Motor neuron (in vitro differentiated cells): Measurements from ENCODE around the gene ZNF316. TPM values are rescaled to one million over a fixed set of nuclear protein-coding genes. Genes with fewer than 3 reads are reported as not detected.
"Not testable (repeated sequence)": the region's sequence is repeated elsewhere in the genome, so short reads cannot be mapped to it uniquely, and the experiment has no call there.

Source experiments
- ATAC-seq, 8 experiments: fragments of 200-7000 bp; cut with Tn5 transposase; replicated peaks in 6 of 8; 2 replicates each; pipeline ENCODE4 v1.8.0; 2021; ENCODE audit warnings: mild to moderate bottlenecking in 8 of 8, moderate library complexity in 8 of 8
- H3K27ac ChIP-seq, 2 donors: fragments of 250-450 bp; sonication (Bioruptor Pico); 2 replicates each; pipeline ENCODE4 v1.9.0; 2021; ENCODE audit warnings: antibody characterized with exemption in 2 of 2, mild to moderate bottlenecking in 2 of 2, moderate library complexity in 1 of 2
- H3K4me1 ChIP-seq, 2 donors: fragments of 250-450 bp; sonication (Bioruptor Pico); replicated peaks in 1 of 2; 2 replicates each; pipeline ENCODE4 v1.6.1; 2021; ENCODE audit warnings: antibody characterized with exemption in 2 of 2, mild to moderate bottlenecking in 2 of 2, moderate library complexity in 1 of 2
- H3K4me3 ChIP-seq, 5 donors: fragments of 250-450 bp; sonication (Bioruptor Pico); 2 replicates each; pipeline ENCODE4 v1.9.0; 2021; ENCODE audit warnings: antibody characterized with exemption in 5 of 5, mild to moderate bottlenecking in 5 of 5, moderate library complexity in 4 of 5
- WGBS, 10 experiments: fragments of 450-650 bp; shearing (Covaris generic); methylation state at CpG; one replicate each; pipeline ENCODE4 v1.0.0; 2022; 5-methylcytosine and 5-hydroxymethylcytosine counted together
- in situ Hi-C, 9 experiments: fragments of 400-800 bp; cut with MboI; loops; one replicate each; pipeline ENCODE4 v1.15.0; 2021; ENCODE audit warnings: low sequenced_read_pairs in 9 of 9, low pct_unique_long_range_greater_than_20kb in 2 of 9; ENCODE audit not compliant: unreplicated experiment in 9 of 9
- total RNA-seq, 8 experiments: library from RNA; unstranded; fragments of 300-600 nt; gene quantifications; 2 replicates each; pipeline versions ENCODE4 v1.2.3 to v1.2.4, GENCODE V29; 2022

ZNF316 gene
- total RNA-seq, 8 experiments from 2014 or later: 6.2 to 16.8 (median 12.4) TPM

DNA sequence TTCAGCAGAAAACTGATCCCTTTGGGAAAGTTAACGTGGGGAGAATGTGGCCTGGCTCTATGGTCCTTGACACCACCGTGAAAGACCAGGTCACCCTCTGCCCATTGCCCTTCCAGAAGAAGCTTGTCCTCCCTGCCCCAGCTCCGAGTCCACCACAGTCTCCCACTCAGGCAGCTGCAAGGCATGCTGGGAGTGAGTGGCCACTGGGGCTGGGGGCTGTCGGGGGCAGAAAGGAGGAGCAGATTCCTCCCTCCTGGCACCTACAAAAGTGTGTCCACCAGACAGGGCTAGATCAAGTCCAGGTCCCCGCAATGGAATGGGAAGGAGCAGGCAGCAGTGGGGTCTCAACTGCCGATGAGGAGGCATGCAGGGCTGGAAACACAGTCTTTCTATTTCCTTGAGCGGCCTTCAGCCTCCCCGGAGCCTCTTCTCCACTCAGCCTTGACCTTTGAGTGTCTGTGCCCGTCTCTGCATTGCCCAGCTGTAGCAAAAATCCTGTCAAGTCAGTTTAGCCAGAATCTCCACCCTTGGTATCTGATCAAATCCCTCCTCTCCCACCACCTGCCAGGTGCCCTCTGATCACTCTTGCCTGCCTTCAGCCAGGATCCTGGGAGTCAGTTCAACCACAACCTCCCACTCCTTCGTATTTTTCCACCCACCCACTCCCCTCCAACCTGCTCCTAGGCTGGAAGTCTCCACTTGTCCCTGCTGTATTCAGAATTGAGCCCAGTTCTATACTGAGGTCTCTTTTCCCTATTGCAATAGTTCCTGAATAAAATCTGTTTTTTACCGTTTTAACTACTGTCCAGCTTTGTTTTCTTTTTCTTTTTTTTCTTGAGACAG is 6.9 kb upstream of the ZNF316 start:
- in situ Hi-C loops: no loop called here
- ATAC-seq: no peak
- WGBS, 10 experiments: 10 to 83% (median 66%) methylated on average over 1 to 5 of the region's 11 CpGs
- H3K4me3 ChIP-seq: no peak overlapping the region
- H3K27ac ChIP-seq: no peak overlapping the region
- no peaks in the 10 kb centered on the region for H3K4me1 ChIP-seq

DNA sequence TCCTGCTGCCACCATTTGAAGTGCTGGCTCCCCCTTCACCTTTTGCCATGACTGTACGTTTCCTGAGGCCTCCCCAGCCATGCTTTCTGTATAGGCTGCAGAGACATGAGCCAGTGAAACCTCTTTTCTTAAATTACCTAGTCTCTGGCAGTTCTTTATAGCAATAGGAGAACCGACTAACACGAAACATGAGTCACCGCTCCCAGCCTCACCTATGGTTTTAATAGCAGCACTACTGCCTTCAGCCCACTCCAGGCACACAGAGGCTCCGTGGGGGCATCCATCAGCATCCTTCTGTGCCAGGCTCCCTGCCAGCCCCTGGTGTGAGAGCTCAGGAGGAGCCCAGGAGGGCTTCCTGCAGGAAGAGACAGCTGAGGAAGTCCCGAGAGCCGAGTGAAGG is 5.5 kb upstream of the ZNF316 start:
- no peak overlapping the region for H3K4me3 ChIP-seq
- ATAC-seq: no peak
- no peak overlapping the region for H3K27ac ChIP-seq
- peaks cover 5% of the 10 kb centered on the region in 2 donors for H3K4me1 ChIP-seq
- 25 to 81% (median 70%) methylated on average over 1 to 4 of the region's 7 CpGs; no CpG with 5 or more reads in 3 of the 10 experiments for WGBS, 10 experiments
- in situ Hi-C loops: no loop called here

DNA sequence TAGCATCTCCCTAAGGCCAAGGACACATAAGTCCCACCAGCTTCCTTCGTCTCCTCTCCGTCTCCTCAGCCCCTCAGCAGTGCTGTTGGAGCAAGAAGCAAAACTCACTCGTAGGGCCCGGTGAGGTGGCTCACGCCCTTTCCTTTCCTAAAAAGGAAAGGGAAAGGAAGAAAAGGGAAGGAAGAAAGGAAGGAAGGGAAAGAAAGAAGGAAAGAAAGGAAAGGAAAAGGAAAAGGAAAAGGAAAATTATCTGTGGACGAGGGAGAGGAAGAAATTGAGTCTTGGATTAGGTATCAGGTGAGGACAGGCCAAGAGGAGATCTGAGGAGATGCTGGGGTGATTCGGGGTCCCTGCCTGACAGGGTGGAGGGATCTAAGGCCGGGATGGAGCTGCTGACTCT is 3.1 kb upstream of the ZNF316 start:
- H3K4me1 ChIP-seq: peaks cover 12% of the 10 kb centered on the region in 2 donors
- WGBS, 10 experiments: 42 to 93% (median 73%) methylated on average over 2 to 8 of the region's 8 CpGs; no CpG with 5 or more reads in 1 of the 10 experiments
- no peak overlapping the region for H3K4me3 ChIP-seq
- in situ Hi-C loops: no loop called here
- no peak for ATAC-seq
- no peak overlapping the region for H3K27ac ChIP-seq

DNA sequence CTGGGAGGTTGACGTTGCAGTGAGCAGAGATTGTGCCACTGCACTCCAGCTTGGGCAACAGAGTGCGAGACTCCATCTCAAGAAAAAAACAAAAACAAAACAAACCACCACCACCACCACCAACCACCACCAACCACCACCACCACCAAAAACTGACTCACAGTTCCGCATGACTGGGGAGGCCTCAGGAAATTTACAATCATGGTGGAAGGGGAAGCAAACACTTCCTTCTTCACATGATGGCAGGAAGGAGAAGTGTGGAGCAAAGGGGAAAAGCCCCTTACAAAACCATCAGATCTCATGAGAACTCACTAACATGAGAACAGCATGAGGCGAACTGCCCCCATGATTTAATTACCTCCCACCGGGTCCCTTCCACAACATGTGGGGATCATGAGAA is 2.1 kb upstream of the ZNF316 start:
- peaks cover 12% of the 10 kb centered on the region in 2 donors for H3K4me1 ChIP-seq
- WGBS, 10 experiments: 80 to 100% (median 100%) methylated on average over 1 to 3 of the region's 5 CpGs; no CpG with 5 or more reads in 7 of the 10 experiments
- in situ Hi-C loops, H3K4me3 ChIP-seq, ATAC-seq, H3K27ac ChIP-seq: not testable (repeated sequence)

DNA sequence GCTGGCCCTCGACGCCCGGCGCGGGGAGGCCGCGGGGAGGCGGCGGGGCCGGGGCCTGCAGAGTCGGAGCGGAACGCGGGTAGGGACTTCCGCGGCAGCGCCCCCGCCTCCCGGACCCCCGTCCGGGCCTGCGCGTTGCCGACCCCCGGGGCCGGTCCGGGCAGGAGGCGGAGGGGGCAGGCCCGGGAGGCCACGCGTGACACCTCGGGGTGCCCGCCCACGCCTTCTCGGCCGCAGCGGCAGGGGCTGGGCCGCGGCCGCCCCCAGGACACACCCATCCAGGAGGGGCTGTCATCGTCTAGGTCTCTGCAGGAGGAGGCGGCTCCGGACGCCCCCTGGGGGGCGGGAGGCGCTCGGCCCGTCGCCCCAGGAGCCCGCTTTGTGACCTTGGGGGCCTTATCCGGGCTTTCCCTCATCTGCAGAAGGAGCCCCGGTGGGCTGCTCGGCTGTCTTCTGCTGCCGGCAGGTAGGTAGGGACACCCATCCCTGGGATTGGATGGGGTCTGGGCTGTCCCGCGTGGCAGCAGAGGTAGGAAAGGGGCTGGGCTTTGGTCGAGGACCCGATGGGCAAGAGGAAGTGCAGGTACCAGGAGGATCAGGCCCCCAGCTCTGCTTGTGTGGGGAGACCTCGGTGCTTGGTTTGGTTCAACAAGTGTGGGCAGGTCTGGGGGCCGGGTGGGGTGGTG is 569 bp downstream of the ZNF316 start:
- in situ Hi-C loops: no loop called here
- peaks cover 12% of the 10 kb centered on the region in 2 donors for H3K4me1 ChIP-seq
- 7% methylated on average over 3 of the region's 60 CpGs; no CpG with 5 or more reads in 9 of the 10 experiments for WGBS, 10 experiments
- H3K27ac ChIP-seq: peak overlapping the region; percentile 36 to 81
- H3K4me3 ChIP-seq: peak overlapping the region; percentile 80 to 100 (median 92)
- peak; percentile 6 to 66 (median 60) for ATAC-seq

DNA sequence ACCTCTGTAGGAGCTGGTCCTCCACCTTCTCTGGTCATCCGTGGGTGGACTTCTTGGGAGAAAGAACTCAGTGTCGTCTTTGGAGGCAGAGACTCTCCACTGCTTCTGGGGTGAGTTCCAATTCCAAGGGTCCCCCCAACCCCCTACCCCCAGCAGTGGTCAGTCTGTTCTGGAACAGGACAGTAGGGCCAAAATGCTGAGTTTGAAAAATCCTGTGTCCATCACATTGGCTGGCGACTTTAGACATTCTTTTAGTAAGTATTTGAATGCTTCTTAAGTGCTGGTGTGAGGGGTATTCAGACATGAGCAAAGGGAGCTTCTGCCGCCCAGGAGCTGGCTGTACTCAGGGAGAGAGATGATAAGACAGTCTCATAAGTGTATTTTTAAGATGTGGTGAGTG is 1.9 kb downstream of the ZNF316 start:
- Histone ChIP-seq H3K4me3 (no peak overlapping the region), H3K4me1 (peaks cover 12% of the 10 kb centered on the region in 2 donors), H3K27ac (no peak overlapping the region)
- no peak for ATAC-seq
- 100% methylated on average over 1 to 2 of the region's 4 CpGs; no CpG with 5 or more reads in 6 of the 10 experiments for WGBS, 10 experiments
- in situ Hi-C loops: no loop called here

DNA sequence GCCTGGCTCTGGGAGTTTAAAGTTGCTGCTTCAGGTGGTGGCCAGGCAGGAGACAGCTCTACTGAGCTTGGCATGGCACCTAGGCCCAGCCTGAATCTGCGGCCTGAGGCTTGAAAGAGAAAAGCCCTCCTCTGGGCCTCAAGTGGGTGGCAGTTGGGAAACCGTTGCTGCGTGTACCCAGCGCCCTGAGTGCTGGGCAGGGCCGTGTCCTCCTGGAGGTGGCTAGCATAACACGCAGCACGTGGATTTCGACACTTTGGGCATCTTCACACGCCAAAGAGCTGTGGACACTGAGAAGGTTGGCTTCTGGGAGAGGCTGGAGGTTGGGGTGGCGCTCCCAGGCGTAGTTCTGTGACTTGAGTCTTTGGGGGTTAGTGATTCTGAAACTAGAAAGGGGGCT is 2.5 kb downstream of the ZNF316 start:
- 94 to 100% (median 100%) methylated on average over 1 to 6 of the region's 11 CpGs; no CpG with 5 or more reads in 4 of the 10 experiments for WGBS, 10 experiments
- no peak overlapping the region for H3K4me3 ChIP-seq
- ATAC-seq: no peak
- peaks cover 12% of the 10 kb centered on the region in 2 donors for H3K4me1 ChIP-seq
- no peak overlapping the region for H3K27ac ChIP-seq
- in situ Hi-C loops: no loop called here

DNA sequence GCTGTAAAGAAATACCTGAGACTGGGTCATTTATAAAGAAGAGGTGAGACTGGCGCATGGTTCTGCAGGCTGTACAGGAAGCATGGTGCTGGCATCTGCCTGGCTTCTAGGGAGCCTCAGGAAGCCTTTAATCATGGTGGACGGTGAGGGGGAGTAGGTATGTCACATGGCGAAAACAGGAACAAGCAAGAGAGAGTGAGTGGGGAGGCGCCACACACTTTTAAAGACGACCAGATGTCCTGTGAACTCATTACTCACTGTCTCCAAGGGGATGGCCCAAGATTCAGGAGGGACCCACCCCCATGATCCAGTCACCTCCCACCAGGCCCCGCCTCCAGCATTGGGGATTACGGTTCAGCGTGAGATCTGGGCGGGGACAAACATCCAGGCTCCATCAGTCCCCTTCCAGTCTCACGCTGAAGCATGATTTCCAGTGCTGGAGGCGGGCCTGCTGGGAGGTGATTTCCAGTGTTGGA is 3.2 kb downstream of the ZNF316 start:
- Histone ChIP-seq H3K4me3 (no peak overlapping the region), H3K27ac (no peak overlapping the region), H3K4me1 (peaks cover 12% of the 10 kb centered on the region in 2 donors)
- peak in 7 of 8 experiments; percentile 8 to 91 (median 59) for ATAC-seq
- WGBS, 10 experiments: 0 to 80% (median 74%) methylated on average over 1 to 4 of the region's 11 CpGs; no CpG with 5 or more reads in 6 of the 10 experiments
- in situ Hi-C loops: no loop called here

DNA sequence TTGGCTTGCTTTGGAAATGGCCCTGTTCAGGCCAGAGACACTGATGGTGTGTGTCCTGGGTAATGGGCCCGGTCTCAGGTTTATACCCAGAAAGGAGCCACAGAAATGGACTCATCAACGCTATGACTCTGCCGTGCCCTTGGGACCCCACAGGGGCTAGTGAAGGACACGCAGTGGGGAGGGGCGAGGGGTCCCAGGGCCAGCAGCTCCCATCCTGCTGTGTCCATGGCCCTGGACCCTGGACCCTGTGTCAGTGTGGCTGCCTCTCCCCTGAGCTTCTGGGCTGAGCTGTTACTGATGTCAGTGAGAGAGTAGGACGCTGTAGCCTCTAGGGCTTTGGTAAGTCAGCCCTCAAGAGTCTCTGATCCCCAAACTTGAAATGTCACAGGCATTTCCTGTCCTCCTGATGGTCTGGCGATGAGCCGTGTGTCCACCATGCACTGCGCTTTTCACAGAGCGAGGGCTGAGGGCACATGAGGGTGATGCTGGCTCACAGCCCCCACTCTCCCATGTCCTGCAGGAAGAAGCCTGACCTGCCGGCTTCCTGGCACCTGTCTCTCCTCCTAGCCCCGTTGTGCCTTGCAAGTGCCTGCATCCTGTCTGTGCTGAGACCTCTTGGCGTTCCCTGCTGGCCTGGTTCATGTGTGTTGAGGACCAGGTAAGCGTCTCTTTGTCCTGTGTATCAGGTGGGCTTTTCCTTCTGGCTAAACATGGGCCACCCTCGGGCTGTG is 4.4 kb downstream of the ZNF316 start:
- Histone ChIP-seq H3K4me1 (peaks cover 7% of the 10 kb centered on the region in 2 donors), H3K27ac (no peak overlapping the region), H3K4me3 (no peak overlapping the region)
- 40 to 100% (median 95%) methylated on average over 1 to 4 of the region's 15 CpGs; no CpG with 5 or more reads in 5 of the 10 experiments for WGBS, 10 experiments
- in situ Hi-C loops: no loop called here
- no peak for ATAC-seq

DNA sequence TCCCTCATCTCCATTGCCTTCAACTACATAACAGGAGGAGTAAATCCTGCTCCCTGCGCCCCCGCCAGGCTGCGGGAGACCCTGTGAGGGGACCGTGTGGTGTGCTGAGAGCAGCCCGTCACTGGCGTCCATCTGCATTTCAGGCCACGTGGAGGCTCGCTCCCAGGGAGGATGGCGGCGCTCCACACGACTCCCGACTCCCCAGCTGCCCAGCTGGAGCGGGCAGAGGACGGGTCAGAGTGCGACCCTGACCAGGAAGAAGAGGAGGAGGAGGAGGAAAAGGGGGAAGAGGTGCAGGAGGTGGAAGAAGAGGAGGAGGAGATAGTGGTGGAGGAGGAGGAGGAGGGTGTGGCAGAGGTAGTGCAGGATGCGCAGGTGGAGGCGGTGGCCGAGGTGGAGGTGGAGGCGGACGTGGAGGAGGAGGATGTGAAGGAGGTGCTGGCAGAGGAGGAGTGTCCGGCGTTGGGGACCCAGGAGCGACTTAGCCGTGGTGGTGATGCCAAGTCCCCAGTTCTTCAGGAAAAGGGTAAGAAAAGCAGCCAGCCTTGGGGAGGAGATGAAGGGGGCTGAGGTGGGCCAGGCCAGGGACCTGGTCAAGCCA is 5.2 kb downstream of the ZNF316 start:
- H3K4me1 ChIP-seq: peaks cover 7% of the 10 kb centered on the region in 2 donors
- no peak for ATAC-seq
- H3K4me3 ChIP-seq: no peak overlapping the region
- in situ Hi-C loops: no loop called here
- no peak overlapping the region for H3K27ac ChIP-seq
- 96 to 100% (median 98%) methylated on average over 1 to 14 of the region's 24 CpGs; no CpG with 5 or more reads in 5 of the 10 experiments for WGBS, 10 experiments

DNA sequence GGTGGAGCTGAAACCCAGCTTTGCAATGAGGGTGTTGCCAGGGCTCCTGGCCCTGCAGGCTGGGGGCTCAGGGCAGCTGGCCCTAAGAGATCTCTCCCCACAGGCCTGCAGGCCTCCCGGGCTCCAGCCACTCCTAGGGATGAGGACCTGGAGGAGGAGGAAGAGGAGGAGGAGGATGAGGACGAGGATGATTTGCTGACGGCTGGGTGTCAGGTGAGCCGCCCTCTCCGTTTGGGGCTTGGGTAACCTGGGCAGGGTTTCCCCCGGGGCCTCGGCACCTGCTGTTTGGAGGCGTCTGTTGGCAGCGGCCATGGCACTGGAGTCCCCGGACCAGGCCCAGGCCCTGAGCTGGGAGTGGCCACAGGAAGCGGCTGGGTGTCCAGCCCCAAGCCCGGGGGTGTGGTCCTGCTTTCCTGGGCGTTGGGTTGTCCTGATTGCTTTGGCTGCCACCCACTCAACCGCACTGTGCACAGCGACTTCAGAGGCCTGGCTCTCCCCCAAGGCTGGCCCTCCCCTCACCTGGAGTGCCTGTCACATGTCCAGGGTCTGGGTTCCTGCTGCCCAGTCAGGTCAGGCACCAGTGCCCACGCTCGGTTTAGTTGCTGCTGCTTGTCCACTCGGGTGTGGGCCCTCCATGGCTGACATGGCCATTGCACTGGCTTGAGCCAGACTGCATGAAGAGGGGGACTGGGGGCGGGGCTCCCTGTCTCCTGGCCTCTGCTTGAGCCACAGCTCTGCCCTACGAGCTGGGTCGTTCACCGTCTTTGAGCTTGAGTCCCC is 5.9 kb downstream of the ZNF316 start:
- in situ Hi-C loops: no loop called here
- WGBS, 10 experiments: 60 to 83% (median 74%) methylated on average over 1 to 4 of the region's 22 CpGs; no CpG with 5 or more reads in 6 of the 10 experiments
- ATAC-seq: peak in 2 of 8 experiments; percentile 16 to 43

More for the DNA sequence above, 5.9 kb downstream of the ZNF316 start:
- Histone ChIP-seq H3K27ac (no peak overlapping the region), H3K4me1 (peaks cover 7% of the 10 kb centered on the region in 2 donors), H3K4me3 (no peak overlapping the region)
